NCI-H526 (cell line): ENCODE data around the gene CUBN.
"Not testable (repeated sequence)": the region's sequence is repeated elsewhere in the genome, so short reads cannot be mapped to it uniquely, and the experiment has no call there.

Source experiments
- DNase-seq, 2 experiments: peaks; one replicate each; lab custom pipeline; 2025; lab: John Stamatoyannopoulos, UW

CUBN gene

GRCh38 chr10:17013131-17013983, 116.3 kb downstream of the CUBN start:
- DNase-seq = not testable (repeated sequence)

- not testable (repeated sequence) for DNase-seq
Observed at GRCh38 chr10:17012731-17013130, 116.9 kb downstream of the CUBN start.

- DNase-seq = no peak
Observed at GRCh38 chr10:17010363-17011145, 119.1 kb downstream of the CUBN start.

- DNase-seq = no peak
Observed at GRCh38 chr10:17009212-17009700, 120.4 kb downstream of the CUBN start.

DNA sequence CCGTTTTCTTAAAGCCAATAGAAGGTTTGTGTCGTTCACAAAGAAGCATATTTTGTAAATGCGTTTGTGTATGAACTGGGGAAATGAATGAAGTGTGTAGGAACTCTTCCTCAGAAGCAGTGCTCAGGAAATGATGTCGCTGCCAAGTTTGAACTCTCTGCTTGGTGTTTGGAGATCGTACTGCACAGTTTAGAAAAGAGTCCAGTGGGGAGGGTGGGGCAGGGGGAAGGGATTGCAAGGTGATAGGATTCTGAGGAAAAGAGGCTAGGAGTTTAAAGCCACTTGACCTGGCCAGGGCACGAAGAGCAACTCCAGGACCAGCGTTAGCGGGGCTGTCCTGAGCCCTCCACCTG, 122.2 kb downstream of the CUBN start:
- no peak for DNase-seq

DNA sequence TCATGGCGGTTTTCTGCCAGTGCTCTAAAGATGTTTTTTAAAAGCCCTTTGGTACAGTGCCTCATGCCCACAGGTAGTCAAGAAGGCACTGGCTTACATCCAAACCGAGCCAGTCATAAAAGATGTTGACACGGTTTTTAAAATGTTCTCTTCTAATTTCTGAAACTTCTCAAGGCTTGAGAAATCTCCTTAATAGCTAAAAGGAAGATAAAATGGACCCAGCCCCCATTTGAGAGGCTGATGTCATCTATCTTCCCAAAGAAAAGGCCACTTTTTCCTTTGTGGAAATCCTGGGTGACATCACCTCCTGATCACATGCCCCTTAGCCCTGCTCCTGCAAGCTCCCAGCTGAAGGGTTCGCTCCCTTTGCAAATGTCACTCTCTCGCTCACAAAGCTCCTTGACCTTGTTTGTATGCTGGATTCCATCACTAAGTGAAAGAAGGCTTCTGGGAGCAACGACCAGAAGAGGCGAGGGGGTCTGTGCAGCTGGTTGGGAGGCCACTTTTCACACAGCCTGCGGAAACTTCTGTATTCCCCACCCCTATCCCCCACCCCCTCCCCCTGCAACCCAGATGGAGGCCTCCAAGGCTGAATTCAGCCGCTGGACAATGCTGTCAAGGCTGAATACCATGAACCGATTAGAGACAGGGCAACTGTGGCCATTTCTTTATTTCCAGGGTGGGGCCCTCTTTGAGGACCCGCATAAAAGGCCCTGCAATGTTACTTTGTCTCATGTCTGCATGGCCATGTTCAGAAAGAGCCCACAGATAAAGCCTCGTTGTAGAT, 122.8 kb downstream of the CUBN start:
- no peak for DNase-seq

- DNase-seq = no peak
Observed at GRCh38 chr10:17005621-17006566, 123.7 kb downstream of the CUBN start.

DNA sequence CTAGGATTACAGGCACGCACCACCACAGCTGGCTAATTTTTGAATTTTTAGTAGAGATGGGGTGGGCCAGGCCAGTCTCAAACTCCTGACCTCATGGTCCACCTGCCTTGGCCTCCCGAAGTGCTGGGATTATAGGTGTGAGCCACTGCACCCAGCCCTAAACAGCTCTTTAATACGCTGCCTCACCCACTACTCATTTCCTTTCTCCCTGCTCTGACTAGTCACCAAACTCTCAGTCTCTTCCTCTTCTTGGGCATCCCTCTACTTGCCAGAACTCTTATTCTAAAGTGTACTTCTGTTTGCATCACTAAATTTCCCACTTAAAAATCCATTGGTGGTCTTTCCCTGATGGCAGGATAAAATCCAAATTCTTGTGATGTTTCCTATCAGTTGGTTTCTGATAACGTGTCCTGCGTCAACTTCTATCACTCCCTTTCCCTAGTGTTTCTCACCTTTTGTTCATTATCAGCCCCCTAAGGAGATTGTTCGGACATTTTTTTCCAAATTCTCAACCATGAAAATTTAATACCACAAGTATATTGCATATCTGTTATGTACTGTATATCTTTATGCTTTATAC, 124.7 kb downstream of the CUBN start:
- no peak for DNase-seq

DNA sequence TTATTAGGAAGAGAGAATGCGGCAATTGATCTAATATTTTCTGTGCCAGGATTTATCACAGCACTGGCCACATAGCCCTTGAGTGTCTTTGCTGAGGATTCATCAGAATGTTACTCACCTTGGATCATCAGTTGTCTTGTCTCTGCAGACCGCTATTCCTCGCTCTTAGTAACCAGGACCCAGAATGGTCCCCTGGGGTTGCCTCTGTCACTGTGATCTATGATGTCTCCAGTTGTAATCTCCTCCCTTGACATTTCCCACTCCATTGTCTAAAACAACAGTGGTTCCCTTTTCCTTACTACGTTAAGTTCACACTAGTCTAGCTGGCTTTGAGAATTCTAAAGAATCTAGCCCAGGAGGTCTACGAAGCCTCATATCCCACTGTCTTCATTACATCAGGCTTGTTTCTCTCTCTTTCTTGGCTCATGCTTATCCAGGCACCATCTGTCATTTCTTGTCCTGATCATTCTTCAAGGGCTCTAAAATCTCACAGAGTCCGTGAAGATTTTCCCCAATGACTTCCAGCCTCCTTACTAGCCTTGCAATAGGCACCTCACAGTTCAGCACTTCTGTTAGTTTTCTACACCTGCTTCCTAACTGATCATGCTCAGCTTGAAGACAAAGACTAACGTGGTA, 125.8 kb downstream of the CUBN start:
- DNase-seq = no peak

GRCh38 chr10:17003151-17003550, 126.5 kb downstream of the CUBN start:
- no peak for DNase-seq

- DNase-seq = no peak
Observed at GRCh38 chr10:17001961-17002749, 127.5 kb downstream of the CUBN start.

DNA sequence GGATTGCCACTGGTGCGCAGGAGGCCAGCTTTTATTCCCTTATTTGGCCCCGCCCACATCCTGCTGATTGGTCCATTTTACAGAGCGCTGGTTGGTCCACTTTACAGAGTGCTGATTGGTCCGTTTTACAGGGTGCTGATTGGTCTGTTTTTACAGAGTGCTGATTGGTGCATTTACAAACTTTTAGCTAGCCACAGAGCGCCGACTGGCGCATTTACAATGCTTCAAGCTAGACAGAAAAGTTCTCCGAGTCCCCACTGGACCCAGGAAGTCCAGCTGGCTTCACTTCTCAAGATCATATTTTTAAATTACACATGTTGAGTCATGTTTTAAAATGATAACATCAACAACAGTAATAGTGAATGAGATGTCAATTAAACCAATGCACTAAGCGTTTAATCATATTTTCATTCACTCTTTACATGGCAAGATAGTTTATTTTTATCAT, 128.3 kb downstream of the CUBN start:
- DNase-seq = no peak

DNA sequence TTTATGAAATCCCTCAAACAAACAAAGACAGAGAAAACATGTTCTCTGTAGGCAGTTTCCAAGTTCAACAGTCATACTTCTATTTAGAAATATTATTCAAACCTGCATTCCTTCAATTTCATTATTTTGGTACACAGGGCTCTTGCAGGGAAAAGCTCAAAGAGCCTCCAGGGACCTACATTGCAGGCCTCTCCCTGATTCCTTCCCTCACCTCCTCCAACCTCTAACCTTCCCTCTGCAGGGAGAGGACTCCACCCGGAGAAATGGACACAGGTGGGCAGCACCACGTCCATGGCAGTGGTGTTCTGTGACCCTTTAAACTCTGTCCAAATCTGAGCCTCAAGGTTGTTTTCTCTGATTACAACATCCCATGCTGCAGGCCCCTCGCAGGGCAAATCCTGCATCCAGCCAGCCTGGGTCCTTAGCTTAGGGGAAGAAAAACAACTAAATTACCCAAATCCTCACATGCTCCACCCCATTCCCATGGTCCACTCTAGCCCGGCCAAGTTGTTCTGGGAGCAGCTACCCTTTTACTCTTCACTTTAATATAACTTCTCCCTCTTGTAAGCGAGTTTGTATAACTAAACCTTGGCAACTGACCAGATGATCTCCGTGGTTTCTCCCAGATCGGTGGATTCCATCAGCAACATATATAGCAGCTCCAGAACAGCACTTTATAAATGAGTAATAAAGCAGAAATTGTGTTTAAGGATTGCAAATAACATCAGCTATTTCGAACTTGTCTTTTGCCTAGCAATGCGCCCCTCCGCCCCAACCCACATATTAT, 129.8 kb downstream of the CUBN start:
- no peak for DNase-seq

DNA sequence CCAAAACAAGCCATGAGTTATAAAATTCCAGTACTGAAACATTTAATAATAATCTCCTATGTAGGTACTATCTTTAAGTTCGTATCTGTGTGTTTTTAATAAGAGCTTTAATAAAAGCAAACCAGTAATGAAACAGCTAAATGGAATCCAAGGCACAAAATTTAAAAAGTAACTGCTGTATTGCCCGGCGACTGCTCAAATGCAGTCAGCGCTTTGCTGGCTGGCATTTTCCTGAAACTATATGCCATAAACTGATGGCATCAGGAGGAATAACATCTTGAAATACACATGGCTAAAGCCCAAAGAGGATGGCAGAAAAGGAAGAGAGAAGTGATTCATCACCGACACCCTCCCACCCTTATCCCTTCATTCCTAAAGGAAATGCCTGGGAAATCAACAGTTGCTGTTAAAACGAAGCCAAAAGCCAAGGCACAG, 133.1 kb downstream of the CUBN start:
- no peak for DNase-seq

- no peak for DNase-seq
Observed at GRCh38 chr10:16995867-16996529, 133.6 kb downstream of the CUBN start.

DNA sequence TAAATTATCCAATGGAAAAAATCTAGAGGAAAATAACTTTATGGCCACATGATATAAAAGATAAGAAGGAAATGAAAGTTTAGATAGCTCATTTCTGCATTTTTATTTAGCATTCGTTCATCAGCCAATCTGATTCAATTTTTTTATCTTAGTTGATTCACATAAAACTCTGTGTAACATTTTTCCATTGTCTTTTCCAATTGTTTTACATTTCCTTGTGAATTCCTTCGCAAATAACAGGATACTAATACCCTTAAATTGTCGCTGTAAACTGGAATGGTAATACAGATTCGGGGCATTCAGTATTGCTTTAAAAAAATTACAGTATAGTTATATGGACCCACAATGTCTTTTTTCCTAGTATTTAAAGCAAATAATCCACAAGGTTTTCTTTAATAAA, 136.4 kb downstream of the CUBN start:
- no peak for DNase-seq

DNA sequence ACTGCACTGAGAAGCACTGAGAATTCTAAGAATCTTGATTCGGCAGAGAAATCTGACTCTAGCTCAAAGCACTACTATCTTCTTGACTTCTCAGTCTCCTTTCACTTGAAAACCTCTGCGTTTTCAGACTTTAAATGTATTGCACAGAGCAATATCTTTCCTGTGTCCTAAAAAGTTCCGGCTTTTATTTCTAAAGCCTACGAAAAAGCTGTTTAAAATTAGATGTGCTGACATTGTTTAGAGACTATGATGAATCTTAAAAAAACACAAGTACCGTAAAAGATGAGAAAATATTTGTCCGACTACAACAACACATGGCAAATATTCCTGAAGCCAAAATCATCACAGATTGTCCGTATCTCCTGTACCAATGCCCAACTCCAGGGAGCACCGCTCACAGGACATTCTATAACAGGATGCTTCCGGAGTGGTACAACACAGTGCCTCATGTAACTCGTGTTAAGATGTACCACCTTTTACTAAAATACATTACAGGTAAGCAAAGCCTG, 136.9 kb downstream of the CUBN start:
- no peak for DNase-seq

DNA sequence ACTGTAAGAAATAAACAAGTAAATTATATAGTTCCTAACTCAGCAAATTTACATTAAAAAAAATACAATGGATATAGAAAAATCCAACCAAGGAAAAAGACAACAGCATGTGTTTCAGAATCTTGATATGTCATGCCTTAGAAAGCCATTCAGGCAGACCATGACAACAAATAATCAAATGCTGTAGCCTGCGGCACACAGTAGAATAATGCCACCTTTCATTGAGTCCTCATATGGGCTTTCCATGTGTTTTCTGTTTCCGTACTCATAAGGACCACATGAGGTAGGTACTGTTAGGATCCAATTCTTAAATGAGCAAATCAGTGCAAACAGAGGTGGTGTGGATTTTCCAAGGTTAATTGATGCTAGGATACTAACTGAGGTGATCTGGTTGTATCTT, 138.6 kb downstream of the CUBN start:
- no peak for DNase-seq
